HUES48 (cell line): ENCODE measurements around the gene ARHGAP45.

Experiments used
- H3K27ac ChIP-seq: one replicate; pipeline ENCODE4 v1.7.0; 2013; ENCODE audit warnings: low read depth, low read length, inconsistent platforms
- H3K27me3 ChIP-seq: 2 replicates; pipeline ENCODE4 v1.6.1; 2013; ENCODE audit warnings: mild to moderate bottlenecking, low read length; ENCODE audit not compliant: control insufficient read depth, insufficient read depth
- H3K36me3 ChIP-seq: 2 replicates; pipeline ENCODE4 v1.6.1; 2013; ENCODE audit warnings: low read length; ENCODE audit not compliant: control insufficient read depth, insufficient read depth
- H3K4me1 ChIP-seq: 2 replicates; pipeline ENCODE4 v1.6.1; 2013; ENCODE audit warnings: mild to moderate bottlenecking, low read length; ENCODE audit not compliant: control insufficient read depth, insufficient read depth
- H3K4me3 ChIP-seq: 2 replicates; pipeline ENCODE4 v1.5.1; 2013; ENCODE audit warnings: mild to moderate bottlenecking, low read depth, low read length
- H3K9ac ChIP-seq: 2 replicates; pipeline ENCODE4 v1.6.1; 2013; ENCODE audit warnings: mild to moderate bottlenecking, low read depth, low read length, moderate library complexity
- H3K9me3 ChIP-seq: 2 replicates; pipeline ENCODE4 v1.6.1; 2013; ENCODE audit warnings: low read length; ENCODE audit not compliant: control insufficient read depth, insufficient read depth

ARHGAP45 gene

GRCh38 chr19:1118999-1119398 lies 52.0 kb downstream of the ARHGAP45 start:
- Histone ChIP-seq H3K36me3 (peaks cover 63% of the 10 kb centered on the region), H3K4me1 (no peaks in the 10 kb centered on the region), H3K27me3 (no peaks in the 10 kb centered on the region), H3K4me3 (no peak overlapping the region), H3K9ac (no peak overlapping the region), H3K27ac (no peak overlapping the region), H3K9me3 (no peaks in the 10 kb centered on the region)

- peaks cover 58% of the 10 kb centered on the region for H3K36me3 ChIP-seq
- H3K27me3 ChIP-seq = no peaks in the 10 kb centered on the region
- no peak overlapping the region for H3K9ac ChIP-seq
- no peak overlapping the region for H3K4me3 ChIP-seq
- no peaks in the 10 kb centered on the region for H3K4me1 ChIP-seq
- no peaks in the 10 kb centered on the region for H3K9me3 ChIP-seq
- H3K27ac ChIP-seq = no peak overlapping the region
Measured at GRCh38 chr19:1119475-1120217, 52.7 kb downstream of the ARHGAP45 start.

- no peak overlapping the region for H3K27ac ChIP-seq
- no peak overlapping the region for H3K9ac ChIP-seq
- no peak overlapping the region for H3K4me3 ChIP-seq
- no peaks in the 10 kb centered on the region for H3K9me3 ChIP-seq
- no peaks in the 10 kb centered on the region for H3K27me3 ChIP-seq
- H3K4me1 ChIP-seq = no peaks in the 10 kb centered on the region
- H3K36me3 ChIP-seq = peaks cover 57% of the 10 kb centered on the region
Measured at GRCh38 chr19:1121395-1121794, 54.4 kb downstream of the ARHGAP45 start.

GRCh38 chr19:1122021-1122971 lies 55.3 kb downstream of the ARHGAP45 start:
- no peak overlapping the region for H3K27ac ChIP-seq
- no peaks in the 10 kb centered on the region for H3K4me1 ChIP-seq
- H3K36me3 ChIP-seq = peaks cover 55% of the 10 kb centered on the region
- H3K27me3 ChIP-seq = no peaks in the 10 kb centered on the region
- H3K9ac ChIP-seq = no peak overlapping the region
- H3K9me3 ChIP-seq = no peaks in the 10 kb centered on the region
- H3K4me3 ChIP-seq = no peak overlapping the region

- Histone ChIP-seq H3K27me3 (no peaks in the 10 kb centered on the region), H3K27ac (no peak overlapping the region), H3K9me3 (no peaks in the 10 kb centered on the region), H3K4me3 (no peak overlapping the region), H3K36me3 (peaks cover 54% of the 10 kb centered on the region), H3K9ac (no peak overlapping the region), H3K4me1 (no peaks in the 10 kb centered on the region)
Measured at GRCh38 chr19:1122972-1123363, 56.0 kb downstream of the ARHGAP45 start.

- no peak overlapping the region for H3K9ac ChIP-seq
- H3K36me3 ChIP-seq = peaks cover 54% of the 10 kb centered on the region
- H3K27me3 ChIP-seq = no peaks in the 10 kb centered on the region
- H3K27ac ChIP-seq = no peak overlapping the region
- H3K4me1 ChIP-seq = no peaks in the 10 kb centered on the region
- H3K4me3 ChIP-seq = no peak overlapping the region
- no peaks in the 10 kb centered on the region for H3K9me3 ChIP-seq
Measured at GRCh38 chr19:1123381-1123780, 56.4 kb downstream of the ARHGAP45 start.

- H3K27me3 ChIP-seq = no peaks in the 10 kb centered on the region
- no peak overlapping the region for H3K9ac ChIP-seq
- no peak overlapping the region for H3K27ac ChIP-seq
- H3K4me1 ChIP-seq = no peaks in the 10 kb centered on the region
- H3K9me3 ChIP-seq = no peaks in the 10 kb centered on the region
- no peak overlapping the region for H3K4me3 ChIP-seq
- peaks cover 47% of the 10 kb centered on the region for H3K36me3 ChIP-seq
Measured at GRCh38 chr19:1123885-1124677, 57.1 kb downstream of the ARHGAP45 start.

- Histone ChIP-seq H3K4me3 (no peak overlapping the region), H3K36me3 (peaks cover 30% of the 10 kb centered on the region), H3K4me1 (no peaks in the 10 kb centered on the region), H3K27me3 (no peaks in the 10 kb centered on the region), H3K9me3 (no peaks in the 10 kb centered on the region), H3K27ac (no peak overlapping the region), H3K9ac (no peak overlapping the region)
Measured at GRCh38 chr19:1125601-1126467, 58.9 kb downstream of the ARHGAP45 start.

- Histone ChIP-seq H3K4me3 (no peak overlapping the region), H3K4me1 (peaks cover 6% of the 10 kb centered on the region; the same call in 1 of the 2 replicates), H3K36me3 (peaks cover 20% of the 10 kb centered on the region), H3K9me3 (no peaks in the 10 kb centered on the region), H3K27me3 (no peaks in the 10 kb centered on the region), H3K9ac (no peak overlapping the region), H3K27ac (no peak overlapping the region)
Measured at GRCh38 chr19:1126984-1127760, 60.2 kb downstream of the ARHGAP45 start.
